ENCODE measurements around the gene OR4K5.

DNA sequence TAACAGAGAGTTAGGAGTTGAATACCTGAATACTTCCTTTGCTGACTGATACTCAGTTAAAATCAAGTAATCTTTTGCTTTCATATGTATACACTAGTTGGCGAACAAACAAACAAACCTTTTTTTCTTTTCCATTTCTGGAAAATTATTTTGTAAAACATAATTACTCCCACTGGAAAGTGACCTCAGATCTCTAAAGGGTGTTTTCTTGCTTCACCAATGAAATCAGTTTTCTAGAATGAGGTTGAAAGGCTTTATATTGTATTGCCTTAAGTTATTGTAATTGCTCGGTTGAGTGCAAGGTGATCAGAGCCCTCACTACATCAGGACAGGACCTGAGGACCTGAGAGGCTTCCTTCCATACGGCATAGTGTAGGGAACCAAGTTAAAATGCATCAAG is 10.2 kb downstream of the OR4K5 start, which contains the start of gene OR4K1:
- TF ChIP-seq POLR2AphosphoS5 (IDR thresholded peaks at IDR 0.05; ENCODE audit: insufficient read depth, low read depth, low read length) (no peak), POLR2A (IDR thresholded peaks at IDR 0.05; ENCODE audit: low read depth, low read length) (no peak), EZH2 (IDR thresholded peaks at IDR 0.05; ENCODE audit: borderline replicate concordance, low read depth, low read length, severe bottlenecking) (no peak), MAX (IDR thresholded peaks at IDR 0.05; ENCODE audit: insufficient read depth, insufficient read length) (no peak), JUN (IDR thresholded peaks at IDR 0.05; ENCODE audit: borderline replicate concordance, insufficient read depth, insufficient read length, low read depth) (no peak), MYC (IDR thresholded peaks at IDR 0.05; ENCODE audit: low read depth, low read length) (no peak), FOS (IDR thresholded peaks at IDR 0.05; ENCODE audit: borderline replicate concordance, insufficient read depth, low read length) (no peak)
- TF ChIP-seq, protein P1, sequence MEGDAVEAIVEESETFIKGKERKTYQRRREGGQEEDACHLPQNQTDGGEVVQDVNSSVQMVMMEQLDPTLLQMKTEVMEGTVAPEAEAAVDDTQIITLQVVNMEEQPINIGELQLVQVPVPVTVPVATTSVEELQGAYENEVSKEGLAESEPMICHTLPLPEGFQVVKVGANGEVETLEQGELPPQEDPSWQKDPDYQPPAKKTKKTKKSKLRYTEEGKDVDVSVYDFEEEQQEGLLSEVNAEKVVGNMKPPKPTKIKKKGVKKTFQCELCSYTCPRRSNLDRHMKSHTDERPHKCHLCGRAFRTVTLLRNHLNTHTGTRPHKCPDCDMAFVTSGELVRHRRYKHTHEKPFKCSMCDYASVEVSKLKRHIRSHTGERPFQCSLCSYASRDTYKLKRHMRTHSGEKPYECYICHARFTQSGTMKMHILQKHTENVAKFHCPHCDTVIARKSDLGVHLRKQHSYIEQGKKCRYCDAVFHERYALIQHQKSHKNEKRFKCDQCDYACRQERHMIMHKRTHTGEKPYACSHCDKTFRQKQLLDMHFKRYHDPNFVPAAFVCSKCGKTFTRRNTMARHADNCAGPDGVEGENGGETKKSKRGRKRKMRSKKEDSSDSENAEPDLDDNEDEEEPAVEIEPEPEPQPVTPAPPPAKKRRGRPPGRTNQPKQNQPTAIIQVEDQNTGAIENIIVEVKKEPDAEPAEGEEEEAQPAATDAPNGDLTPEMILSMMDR (IDR thresholded peaks at IDR 0.05; ENCODE audit: extremely low read depth in 1 of 2, insufficient read depth in 1 of 2, low read depth in 1 of 2, low read length in 2 of 2) = no peak

All from endothelial cell of umbilical vein (primary cell).